ENCODE results near the gene NAT14.
A peak's percentile ranks its signal among the peaks of the same experiment; 100 is the strongest.

Gene NAT14

DNA sequence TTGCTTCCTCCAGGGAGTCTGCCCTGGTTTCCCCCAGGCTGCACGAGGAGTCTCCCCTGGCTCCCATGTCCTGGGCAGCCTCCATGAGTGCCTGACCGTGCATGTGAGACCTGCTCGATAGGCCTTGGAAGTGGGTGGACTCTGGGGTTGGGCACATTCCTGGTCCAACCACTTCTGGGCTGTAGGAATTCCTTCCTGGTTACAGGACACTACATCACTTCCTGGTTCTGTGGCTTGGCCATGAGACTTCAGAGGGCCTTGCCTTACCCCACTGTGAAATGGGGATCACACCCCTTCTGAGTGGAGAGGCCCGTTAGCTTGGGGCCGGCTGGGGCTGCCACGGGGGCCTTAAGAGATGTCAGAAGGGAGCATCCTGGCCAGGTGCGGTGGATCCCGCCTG lies 12.5 kb upstream of the NAT14 start:
- no peak for DNase-seq

GRCh38 chr19:55473225-55474012 lies 11.6 kb upstream of the NAT14 start:
- peak; percentile 24 for DNase-seq

DNA sequence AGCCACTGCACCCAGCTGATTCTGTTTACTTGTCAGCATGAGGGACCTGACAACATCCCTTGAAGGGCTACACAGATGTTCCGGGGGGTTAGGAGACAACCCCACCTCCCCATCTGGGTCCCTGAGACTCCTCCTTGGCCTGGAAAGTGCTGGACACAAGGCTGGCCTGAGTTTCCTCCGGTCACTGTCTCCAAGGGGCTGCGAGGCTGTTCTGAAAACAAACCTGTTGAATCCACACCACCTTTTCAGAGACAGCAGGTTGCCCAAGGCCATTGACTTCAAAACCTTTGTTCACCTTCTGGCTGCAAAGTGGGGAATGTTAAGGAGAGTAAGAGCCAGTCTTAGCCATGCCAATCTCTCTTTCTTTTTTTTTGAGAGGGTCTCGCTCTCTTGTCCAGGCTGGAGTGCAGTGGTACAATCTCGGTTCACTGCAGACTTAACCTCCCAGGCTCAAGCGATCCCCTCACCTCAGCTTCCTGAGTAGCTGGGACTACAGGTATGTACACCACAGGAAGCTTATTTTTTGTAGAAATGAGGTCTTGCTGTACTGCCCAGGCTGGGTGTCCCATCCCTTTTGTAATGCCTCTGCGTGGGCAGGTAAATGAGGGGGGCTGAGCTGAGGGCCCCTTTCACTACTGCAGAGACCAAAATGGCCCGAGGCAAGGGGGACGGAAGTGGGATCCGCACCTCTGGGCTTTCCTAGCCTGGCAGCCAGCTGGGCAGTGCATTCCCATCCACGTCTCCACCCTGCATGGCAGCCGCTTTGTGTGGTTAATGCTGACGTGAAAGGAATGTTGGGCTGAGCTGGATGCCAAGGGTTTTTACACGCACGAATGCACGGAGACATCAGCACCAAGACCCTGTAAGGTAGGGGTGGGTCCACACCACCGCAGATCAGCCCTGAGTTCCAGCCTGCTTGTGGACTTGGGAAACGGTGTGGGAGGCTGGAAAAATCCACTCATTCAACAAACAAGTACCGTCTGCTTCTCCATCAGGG lies 10.4 kb upstream of the NAT14 start:
- DNase-seq = no peak

GRCh38 chr19:55476100-55476775 lies 8.8 kb upstream of the NAT14 start, which contains the start of gene ZNF628:
Gene ZNF628, plus strand, starts transcription at chr19:55476617. Its CDS starts 3,294 bp downstream, at chr19:55479911.
- peak; percentile 97 for DNase-seq

- no peak for DNase-seq
Observed at GRCh38 chr19:55477905-55478304, 7.1 kb upstream of the NAT14 start.

DNA sequence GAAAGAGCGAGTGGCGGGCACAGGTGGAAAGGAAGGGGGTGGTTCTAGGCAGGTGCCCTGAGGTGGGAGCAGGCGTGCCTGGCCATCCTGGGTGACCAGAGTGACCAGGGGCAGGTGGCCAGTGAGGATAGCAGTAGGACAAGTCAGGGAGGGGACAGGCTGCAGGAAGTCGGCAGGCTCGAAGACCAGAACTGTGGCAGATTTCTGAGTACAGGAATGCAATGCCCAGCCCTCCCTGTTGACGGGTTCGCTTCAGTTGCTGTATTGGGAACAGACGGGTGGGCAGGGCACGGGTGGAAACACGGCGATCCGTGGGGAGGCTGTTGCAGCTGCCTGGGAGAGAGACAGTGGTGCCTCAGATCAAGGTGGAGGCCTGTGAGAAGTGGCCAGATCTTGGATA lies 6.6 kb upstream of the NAT14 start:
- DNase-seq = no peak

DNA sequence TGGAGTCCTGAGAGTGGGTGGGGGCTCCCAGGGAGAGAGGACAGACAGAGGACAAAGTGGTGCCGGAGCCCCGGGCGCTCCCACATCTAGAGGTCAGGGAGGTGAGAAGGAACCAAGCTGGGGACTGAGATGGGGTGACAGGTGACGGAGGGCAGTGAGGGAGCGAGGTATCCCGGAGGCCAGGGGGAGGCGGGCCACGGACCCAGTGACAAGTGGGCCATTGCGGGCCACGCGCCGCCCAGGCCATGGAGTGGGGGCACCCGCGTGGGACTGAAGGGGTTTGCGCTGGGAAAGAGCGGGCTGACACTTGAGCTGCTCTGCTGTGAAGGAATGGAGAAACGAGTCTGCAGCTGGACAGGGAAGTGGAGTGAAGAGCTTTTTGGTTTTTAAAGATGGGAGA lies 5.9 kb upstream of the NAT14 start:
- no peak for DNase-seq

DNA sequence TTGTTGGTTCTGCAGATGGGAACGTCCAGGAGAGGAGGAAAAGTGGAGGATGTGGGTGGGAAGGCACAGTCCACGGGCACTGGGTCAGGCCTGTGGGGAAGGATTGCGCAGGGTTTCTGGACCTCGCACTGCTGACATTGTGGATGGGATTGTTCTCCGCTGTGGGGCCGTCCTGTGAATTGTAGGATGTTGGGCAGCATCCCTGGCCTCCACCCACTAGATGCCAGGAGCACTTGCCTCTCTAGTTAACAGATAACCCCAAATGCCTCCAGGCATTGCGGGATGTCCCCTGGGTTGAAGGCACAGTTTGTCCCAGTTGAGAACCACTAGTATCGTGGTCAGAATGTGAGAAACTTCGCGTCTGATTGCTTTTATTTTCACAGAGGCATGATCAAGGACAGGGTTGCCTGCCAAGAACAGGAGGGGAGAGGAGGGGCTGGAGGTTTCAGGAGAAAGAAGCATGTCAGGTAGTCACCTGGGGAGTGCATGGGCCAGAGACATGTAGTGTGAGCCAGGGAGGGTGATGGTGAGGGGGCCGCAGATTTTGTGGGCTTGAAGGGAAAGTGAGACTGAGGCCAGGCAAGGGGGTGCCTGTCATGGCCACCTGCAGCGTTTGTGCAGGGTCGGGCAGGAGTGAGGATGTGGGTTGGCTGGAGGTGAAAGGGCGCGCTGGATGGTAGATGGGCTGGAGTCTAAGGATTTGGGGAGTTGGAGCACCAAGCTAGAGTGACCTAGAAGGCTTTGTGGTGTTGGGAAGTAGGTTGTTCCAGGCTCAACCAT lies 5.3 kb upstream of the NAT14 start:
- DNase-seq = no peak

DNA sequence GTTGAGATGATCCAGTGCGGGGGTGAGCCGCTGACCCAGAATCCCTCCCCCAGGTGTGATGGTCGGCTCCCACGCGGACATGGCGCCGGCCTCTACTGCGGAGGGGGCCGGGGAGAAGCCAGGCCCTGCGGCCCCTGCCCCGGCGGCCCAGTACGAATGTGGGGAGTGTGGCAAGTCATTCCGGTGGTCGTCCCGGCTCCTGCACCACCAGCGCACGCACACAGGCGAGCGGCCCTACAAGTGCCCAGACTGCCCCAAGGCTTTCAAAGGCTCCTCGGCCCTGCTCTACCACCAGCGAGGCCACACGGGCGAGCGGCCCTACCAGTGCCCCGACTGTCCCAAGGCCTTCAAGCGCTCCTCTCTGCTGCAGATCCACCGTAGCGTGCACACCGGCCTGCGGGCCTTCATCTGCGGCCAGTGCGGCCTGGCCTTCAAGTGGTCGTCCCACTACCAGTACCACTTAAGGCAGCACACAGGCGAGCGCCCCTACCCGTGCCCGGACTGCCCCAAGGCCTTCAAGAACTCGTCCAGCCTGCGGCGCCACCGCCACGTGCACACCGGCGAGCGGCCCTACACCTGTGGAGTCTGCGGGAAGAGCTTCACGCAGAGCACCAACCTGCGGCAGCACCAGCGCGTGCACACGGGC lies 3.7 kb upstream of the NAT14 start:
- DNase-seq = no peak

DNA sequence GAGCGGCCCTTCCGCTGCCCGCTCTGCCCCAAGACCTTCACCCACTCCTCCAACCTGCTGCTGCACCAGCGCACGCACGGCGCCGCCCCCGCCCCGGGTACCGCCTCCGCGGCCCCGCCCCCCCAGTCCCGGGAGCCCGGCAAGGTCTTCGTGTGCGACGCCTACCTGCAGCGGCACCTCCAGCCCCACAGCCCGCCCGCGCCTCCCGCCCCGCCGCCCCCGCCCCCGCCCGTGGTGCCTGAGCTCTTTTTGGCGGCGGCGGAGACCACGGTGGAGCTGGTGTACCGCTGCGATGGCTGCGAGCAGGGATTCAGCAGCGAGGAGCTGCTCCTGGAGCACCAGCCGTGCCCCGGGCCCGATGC lies 3.2 kb upstream of the NAT14 start:
- DNase-seq = no peak

DNA sequence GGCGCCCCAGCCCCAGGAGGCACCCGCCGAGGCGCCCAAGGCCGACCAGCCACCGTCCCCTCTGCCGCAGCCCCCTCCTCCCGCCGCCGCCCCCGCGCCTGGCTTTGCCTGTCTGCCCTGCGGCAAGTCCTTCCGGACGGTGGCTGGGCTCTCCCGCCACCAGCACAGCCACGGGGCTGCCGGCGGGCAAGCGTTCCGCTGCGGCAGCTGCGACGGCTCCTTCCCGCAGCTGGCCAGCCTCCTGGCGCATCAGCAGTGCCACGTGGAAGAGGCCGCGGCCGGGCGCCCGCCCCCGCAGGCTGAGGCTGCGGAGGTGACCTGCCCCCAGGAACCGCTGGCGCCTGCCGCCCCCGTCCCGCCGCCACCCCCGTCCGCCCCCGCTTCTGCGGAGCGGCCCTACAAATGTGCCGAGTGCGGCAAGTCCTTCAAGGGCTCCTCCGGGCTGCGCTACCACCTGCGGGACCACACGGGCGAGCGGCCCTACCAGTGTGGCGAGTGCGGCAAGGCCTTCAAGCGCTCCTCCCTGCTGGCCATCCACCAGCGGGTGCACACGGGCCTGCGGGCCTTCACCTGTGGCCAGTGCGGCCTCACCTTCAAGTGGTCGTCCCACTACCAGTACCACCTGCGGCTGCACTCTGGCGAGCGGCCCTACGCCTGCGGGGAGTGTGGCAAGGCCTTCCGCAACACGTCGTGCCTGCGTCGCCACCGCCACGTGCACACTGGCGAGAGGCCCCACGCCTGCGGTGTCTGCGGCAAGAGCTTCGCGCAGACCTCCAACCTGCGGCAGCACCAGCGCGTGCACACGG lies 2.6 kb upstream of the NAT14 start:
- no peak for DNase-seq

DNA sequence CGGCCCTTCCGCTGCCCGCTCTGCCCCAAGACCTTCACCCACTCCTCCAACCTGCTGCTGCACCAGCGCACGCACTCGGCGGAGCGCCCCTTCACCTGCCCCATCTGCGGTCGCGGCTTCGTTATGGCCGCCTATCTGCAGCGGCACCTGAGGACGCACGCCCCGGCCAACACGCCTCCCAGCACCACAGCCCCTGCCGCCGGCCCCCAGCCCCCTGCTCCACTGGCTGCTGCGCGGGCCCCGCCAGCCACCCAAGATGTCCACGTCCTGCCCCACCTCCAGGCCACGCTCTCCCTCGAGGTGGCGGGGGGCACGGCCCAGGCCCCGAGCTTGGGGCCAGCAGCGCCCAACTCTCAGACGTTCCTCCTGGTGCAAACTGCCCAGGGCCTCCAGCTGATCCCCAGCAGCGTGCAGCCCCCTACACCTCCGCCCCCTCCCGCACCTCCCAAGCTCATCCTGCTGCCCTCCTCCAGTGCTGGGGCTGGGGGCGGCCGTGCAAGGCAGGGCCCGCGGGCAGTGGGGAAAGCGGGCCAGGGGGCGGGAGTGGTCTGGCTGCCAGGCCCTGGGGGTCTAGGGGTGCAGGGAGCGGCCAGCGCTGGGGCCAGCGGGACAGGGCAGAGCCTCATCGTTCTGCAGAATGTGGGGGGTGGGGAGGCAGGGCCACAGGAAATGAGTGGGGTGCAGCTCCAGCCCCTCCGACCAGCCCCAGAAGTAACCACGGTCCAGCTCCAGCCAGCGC lies 1.9 kb upstream of the NAT14 start:
- no peak for DNase-seq

DNA sequence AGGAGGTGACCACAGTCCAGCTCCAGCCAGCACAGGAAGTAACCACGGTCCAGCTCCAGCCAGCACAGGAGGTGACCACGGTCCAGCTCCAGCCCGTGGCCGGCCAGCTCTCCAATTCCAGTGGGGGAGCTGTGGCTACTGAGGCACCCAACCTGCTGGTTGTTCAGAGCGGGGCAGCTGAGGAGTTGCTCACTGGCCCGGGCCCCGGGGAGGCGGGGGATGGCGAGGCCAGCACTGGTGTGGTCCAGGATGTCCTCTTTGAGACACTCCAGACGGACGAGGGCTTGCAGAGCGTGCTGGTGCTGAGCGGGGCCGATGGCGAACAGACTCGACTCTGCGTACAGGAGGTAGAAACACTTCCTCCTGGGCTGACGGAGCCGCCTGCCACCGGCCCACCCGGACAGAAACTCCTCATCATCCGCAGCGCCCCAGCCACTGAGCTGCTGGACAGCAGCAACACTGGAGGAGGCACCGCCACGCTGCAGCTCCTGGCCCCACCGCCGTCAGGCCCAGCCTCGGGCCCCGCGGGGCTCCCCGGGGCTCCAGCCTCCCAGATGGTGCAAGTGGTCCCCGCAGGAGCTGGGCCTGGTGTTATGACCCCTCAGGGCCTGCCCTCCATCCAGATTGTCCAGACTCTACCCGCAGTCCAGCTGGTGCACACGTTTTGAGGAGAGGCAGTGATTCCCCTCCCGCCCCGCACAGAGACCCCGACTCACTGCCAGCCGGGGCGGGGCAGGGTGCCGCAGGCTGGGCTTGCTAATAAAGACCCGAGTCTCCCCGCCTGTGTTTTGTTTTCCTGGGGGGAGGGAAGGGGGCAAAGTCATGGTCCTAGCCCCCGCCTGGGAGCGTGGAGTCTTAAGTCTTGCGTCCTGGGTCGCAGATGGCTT lies 1.0 kb upstream of the NAT14 start:
- DNase-seq = no peak

- no peak for DNase-seq
Observed at GRCh38 chr19:55485439-55486011, 537 bp downstream of the NAT14 start.

DNA sequence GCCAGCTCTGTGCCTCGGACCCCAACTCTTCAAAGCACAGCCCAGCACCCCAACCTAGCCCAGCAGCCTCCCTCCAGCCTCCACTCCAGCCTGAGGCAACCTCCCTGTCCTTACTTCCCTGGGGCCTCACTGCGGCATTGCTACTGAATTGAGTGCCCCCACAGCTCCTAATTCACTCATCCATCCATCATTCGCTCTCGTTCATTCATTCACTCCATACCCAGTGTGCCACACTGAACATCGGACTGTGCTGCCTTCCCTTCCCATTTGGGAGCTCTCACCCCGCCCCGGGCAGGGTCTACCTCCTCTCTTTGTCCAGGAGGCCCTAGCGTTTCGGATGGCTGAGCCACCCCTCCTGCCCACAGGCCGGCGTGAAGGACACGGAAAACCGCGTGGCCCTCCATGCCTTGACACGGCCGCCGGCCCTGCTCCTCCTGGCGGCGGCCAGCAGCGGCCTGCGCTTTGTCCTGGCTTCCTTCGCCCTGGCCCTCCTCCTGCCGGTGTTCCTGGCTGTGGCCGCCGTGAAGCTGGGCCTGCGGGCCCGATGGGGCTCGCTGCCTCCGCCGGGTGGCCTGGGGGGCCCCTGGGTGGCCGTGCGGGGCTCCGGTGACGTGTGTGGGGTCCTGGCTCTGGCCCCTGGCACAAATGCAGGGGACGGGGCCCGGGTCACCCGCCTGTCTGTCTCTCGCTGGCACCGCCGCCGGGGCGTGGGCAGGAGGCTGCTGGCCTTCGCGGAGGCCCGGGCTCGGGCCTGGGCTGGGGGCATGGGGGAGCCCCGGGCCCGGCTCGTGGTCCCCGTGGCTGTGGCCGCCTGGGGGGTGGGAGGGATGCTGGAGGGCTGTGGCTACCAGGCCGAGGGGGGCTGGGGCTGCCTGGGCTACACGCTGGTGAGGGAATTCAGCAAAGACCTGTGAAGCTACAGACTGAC lies 1.3 kb downstream of the NAT14 start:
- DNase-seq = no peak

DNA sequence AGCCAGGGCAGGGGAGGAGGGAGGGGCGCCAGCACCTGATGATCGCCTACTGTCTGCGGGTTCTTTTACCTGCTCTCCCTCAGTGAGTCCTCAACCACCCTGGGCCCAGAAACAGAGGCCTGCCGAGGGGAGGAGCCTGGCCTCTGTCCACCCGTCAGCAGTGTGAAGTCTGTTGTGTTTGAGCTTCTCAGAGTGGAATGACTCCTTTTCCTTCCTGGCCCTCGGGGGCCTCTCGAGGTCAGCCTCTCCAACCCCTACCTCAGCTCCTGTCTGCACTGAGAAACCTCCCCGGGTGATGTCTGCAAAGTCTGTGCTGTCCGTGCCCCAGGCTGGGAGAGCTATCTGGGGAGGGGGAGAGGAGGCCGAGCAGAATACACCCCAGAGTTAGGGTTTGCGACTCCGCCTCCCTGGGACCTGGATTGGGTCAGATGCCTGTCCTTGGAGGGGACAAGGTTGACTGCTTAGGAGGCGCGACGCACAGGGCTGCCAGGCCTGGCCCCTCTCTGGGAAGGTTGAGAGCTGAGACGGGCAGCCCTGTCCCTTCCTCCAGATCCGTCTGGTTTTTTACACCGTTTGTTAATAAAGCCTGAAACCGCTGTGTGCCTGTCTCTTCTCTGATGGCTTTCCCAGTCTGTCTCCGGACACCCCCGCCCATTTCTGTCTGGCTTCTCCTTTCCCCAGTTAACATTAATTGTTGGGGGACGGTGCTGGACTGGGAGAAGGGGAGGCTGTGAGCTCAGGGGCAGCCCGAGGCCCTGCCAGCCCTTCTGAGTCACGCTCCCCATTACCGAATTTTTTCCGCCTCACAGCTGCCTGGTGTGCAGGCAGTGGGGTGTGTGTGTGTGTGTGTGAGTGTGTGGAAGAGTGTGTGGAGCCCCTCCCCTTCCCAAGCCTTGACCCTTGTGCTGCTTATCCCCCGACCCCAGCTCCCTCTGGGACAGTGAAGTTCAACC lies 2.3 kb downstream of the NAT14 start:
- DNase-seq = no peak
